Measurements from ENCODE around the gene FOXO6.

The FOXO6 gene

GRCh38 chr1:41350055-41350378 is 11.2 kb upstream of the FOXO6 start:
- DNase-seq (ENCODE audit: low read depth in 4 of 4, low spot score in 1 of 4) = no peak

- DNase-seq (ENCODE audit: low read depth in 4 of 4, low spot score in 1 of 4) = no peak
Observed at GRCh38 chr1:41351262-41352151, 9.7 kb upstream of the FOXO6 start.

GRCh38 chr1:41353744-41354143 is 7.5 kb upstream of the FOXO6 start:
- no peak for DNase-seq (ENCODE audit: low read depth in 4 of 4, low spot score in 1 of 4)

- DNase-seq (ENCODE audit: low read depth in 4 of 4, low spot score in 1 of 4) = no peak
Observed at GRCh38 chr1:41354956-41355355, 6.3 kb upstream of the FOXO6 start.

- DNase-seq (ENCODE audit: low read depth in 4 of 4, low spot score in 1 of 4) = no peak
Observed at GRCh38 chr1:41355356-41355755, 5.9 kb upstream of the FOXO6 start.

- no peak for DNase-seq (ENCODE audit: low read depth in 4 of 4, low spot score in 1 of 4)
Observed at GRCh38 chr1:41355761-41356160, 5.5 kb upstream of the FOXO6 start.

GRCh38 chr1:41356752-41357151 is 4.5 kb upstream of the FOXO6 start:
- DNase-seq (ENCODE audit: low read depth in 4 of 4, low spot score in 1 of 4) = no peak

- no peak for DNase-seq (ENCODE audit: low read depth in 4 of 4, low spot score in 1 of 4)
Observed at GRCh38 chr1:41357451-41358101, 3.7 kb upstream of the FOXO6 start.

GRCh38 chr1:41358131-41359021 is 2.9 kb upstream of the FOXO6 start:
- DNase-seq (ENCODE audit: low read depth in 4 of 4, low spot score in 1 of 4) = no peak

GRCh38 chr1:41359211-41360073 is 1.8 kb upstream of the FOXO6 start:
- DNase-seq (ENCODE audit: low read depth in 4 of 4, low spot score in 1 of 4) = no peak

- no peak for DNase-seq (ENCODE audit: low read depth in 4 of 4, low spot score in 1 of 4)
Observed at GRCh38 chr1:41360074-41360785, 1.0 kb upstream of the FOXO6 start.

- no peak for DNase-seq (ENCODE audit: low read depth in 4 of 4, low spot score in 1 of 4)
Observed at GRCh38 chr1:41361495-41362356, 492 bp downstream of the FOXO6 start.

- DNase-seq (ENCODE audit: low read depth in 4 of 4, low spot score in 1 of 4) = no peak
Observed at GRCh38 chr1:41362357-41362721, 1.1 kb downstream of the FOXO6 start.

- no peak for DNase-seq (ENCODE audit: low read depth in 4 of 4, low spot score in 1 of 4)
Observed at GRCh38 chr1:41362749-41363590, 1.7 kb downstream of the FOXO6 start.

- DNase-seq (ENCODE audit: low read depth in 4 of 4, low spot score in 1 of 4) = no peak
Observed at GRCh38 chr1:41363591-41364320, 2.5 kb downstream of the FOXO6 start.

- DNase-seq (ENCODE audit: low read depth in 4 of 4, low spot score in 1 of 4) = no peak
Observed at GRCh38 chr1:41364442-41365319, 3.4 kb downstream of the FOXO6 start.

- no peak for DNase-seq (ENCODE audit: low read depth in 4 of 4, low spot score in 1 of 4)
Observed at GRCh38 chr1:41365320-41365633, 4.0 kb downstream of the FOXO6 start.
